Uterus (tissue), 2 donors: ENCODE data around the gene RIMS4.

Experiments
- CTCF ChIP-seq, 4 experiments: fragments of 200-600 bp in 2 of 4; fragments of 450-650 bp in 2 of 4; sonication (generic) in 2 of 4; IDR thresholded peaks; one replicate each; pipeline ENCODE4 v1.5.1; 2016 to 2019; ENCODE audit warnings: antibody characterized with exemption in 4 of 4, mild to moderate bottlenecking in 2 of 4, moderate library complexity in 1 of 4
- POLR2A ChIP-seq, 2 donors: fragments of 450-650 bp; IDR thresholded peaks; one replicate each; pipeline ENCODE4 v1.6.1; 2016; ENCODE audit warnings: antibody characterized with exemption in 2 of 2, mild to moderate bottlenecking in 1 of 2, moderate library complexity in 1 of 2

GRCh38 chr20:44725837-44726236 lies 84.5 kb downstream of the RIMS4 start:
- TF ChIP-seq CTCF (IDR thresholded peaks at IDR 0.05) (no peak), POLR2A (IDR thresholded peaks at IDR 0.05) (no peak)
